IPS DF 19.7 (cell line): Measurements from ENCODE around the gene LONP2.
"Not testable (repeated sequence)": the region's sequence is repeated elsewhere in the genome, so short reads cannot be mapped to it uniquely, and the experiment has no call there.

Experiments
- DNase-seq: peaks from one replicate; pipeline ENCODE4 v3.0.0-alpha.2; 2013; ENCODE audit warnings: low read depth, low spot score

LONP2 gene

DNA sequence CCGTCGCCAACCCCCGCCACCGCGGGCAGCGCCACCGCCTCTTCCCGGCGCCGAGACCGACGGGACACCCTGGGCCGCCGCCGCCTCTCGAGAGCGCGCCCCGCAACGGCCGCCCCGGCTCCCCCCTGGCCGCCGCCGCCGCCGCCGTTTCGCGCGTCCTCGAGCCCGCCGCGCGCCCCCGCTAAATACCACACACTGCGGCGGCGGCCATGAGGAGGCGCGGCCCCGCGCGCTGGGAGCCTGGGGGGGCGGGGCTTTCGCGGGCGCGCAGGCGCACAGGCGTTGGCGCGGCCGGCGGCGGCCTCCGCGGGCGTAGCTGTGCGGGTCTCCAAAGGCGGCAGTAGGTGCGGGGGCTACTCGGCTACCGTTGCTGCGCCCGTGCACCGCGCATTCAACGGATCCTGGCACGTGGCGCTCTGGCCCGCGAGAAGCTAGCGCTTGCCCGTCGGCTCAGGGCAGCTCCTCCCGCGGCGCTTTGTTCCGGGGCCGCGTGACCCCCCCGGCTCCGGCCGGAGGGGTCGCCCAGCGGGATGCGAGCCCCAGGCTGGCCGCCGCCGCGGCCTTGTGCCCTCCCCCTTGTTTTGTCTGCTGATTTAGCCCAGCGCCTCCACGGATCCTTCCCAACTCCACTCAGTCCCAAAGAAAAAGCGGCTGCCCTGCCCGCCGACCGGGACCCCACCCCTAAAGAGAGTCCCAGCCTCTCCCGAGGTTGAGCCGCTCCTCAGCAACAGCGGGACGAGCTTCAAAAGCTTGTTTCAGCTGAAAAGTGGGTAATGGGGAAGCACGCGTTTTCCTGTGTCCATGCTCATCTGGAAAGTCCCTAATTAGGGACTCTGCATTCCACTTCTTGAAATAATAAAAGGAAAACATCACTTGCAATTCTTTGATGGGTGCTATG, 141.4 kb downstream of the LONP2 start, which contains the start of gene SIAH1:
Gene SIAH1 (minus strand): TSS at position 161 of the 898 bp plus-strand sequence. CDS start 22,985 bp downstream, outside the sequence.
- DNase-seq: no peak

DNA sequence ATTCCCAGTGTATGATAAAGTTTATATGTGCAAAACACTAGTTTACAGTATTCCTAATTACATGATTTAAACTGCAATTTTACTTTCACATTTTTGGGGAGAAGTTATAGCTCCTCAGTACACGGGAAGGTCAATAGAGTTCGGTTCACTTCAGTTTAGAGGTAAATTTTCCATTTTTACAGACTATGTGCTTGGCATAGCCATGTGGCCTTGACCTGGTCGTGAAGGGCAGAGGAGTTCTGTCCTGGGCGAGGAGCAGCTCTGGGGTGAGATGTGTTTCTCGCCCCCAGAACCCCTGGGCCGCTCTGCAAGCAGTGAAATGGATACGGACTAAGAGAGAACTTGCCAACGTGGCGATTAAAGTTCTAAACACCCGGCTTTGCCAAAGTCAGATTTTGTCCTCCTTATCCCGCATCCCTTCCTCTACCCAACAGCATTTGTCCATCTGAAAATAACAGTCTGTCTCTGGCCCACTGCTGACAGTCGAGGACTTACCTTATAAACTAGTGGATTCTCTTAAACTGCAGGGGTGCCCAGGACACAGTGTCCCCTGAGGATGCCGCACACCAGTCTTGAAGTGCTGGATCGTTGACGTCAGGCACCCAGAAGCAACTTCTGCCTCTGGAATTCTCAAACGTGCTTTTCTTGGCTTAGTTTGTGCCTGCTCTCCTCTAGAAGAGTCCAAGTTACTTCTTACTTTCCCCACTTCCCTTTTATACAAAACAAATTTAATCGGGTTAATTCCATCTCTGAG, 142.6 kb downstream of the LONP2 start:
- DNase-seq: no peak

DNA sequence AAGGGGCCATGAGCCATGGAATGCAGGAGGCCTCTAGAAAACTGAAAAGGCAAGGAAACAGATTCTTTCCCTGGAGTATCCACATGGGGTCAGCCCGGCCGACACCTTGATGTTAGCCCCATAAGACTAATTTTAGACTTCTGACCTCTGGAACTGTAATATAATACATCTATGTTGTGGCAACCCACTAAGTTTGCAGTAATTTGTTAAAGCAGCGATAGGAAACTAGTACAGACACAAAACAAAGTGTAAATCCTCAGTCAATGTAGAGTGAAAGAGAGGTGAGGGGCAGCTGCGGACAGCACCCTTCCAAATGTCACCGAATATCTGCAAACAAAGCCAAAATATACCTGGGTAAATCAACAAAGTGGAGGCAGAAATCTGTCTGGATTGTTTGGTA, 148.3 kb downstream of the LONP2 start:
- no peak for DNase-seq

DNA sequence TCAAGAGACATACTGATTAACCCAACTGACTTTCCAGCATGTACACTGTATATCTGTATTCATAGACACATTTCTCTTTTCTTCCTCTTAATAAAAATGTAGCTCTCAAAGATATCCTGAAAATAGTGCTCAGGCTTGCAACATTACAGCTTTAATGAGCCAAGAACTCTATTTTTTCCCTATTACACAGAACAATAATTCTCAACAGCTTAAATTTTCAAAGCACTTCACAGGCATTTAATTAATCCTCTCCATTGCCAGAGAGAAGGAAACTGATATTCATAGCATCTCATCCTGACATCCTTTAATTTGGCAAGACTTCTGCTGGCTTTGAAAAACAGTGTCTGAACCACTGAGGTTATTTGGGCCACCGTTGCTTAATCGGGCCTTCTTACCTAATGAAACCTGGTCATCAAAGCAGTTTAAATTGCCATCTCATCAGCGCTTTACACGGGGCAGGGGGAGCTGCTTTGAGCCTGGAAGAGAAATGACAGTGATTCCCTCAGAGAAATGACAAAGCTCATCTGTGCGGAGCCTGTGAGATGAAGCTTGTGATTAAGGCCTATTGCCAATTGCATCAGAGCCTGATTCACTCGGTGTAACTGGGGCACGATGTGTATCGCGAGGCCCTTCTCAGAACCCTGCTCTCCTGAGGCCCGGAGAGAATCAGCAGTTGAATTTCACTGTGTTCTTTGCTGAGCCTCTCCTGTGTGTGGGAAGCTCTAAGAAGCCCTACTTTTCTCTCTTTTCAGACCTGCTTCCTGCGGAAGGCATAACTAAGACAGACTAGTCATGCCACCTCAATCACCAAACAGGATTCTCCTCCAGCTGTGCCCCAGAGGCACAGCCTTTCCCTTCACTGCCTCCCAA, 149.6 kb downstream of the LONP2 start:
- DNase-seq: no peak

DNA sequence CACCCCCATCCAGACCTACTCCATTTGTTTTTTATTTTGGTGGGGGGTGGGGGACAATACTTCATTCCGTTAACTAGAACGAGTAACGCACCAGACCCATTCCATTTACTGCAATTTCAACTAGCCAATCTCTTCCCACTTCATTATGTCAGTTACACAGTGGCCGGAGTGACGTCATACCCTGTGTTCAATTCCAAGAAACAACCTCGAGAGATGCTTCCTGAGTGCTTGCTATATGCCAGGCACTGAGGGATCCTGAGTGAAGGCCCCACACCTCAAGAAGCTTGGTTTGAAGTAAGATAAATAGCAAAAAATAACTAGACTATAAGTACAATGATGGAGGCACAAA, 150.2 kb downstream of the LONP2 start:
- no peak for DNase-seq

DNA sequence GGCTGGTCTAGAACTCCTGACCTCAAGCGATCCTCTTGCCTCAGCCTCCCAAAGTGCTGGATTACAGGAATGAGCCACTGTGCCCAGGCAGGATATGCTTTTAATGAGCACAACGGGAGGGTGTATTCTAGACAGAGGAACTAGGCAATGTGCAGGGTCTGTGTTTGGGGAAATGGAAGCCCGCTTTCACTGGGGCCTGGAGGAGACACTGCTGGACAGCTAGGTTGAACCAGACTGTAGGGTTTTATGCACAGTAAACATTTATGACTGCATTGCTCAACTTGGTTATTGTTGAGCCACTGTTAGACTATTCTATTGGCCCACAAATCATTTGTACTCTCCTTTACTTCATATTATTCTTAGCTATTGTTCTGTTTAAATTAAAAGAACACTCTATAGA, 151.3 kb downstream of the LONP2 start:
- DNase-seq: no peak

DNA sequence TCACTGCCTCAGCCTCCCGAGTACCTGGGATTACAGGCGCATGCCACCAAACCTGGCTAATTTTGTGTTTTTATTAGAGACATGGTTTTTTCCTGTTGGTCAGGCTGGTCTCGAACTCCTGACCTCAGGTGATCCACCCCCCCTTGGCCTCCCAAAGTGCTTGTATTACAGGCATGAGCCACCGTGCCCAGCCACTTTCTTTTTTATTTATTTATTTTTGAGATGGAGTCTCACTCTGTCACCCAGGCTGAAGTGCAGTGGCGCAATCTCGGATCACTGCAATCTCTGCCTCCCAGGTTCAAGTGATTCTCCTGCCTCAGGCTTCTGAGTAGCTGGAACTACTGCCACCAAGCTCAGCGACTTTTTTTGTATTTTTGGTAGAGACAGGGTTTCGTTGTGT, 158.4 kb downstream of the LONP2 start:
- not testable (repeated sequence) for DNase-seq

DNA sequence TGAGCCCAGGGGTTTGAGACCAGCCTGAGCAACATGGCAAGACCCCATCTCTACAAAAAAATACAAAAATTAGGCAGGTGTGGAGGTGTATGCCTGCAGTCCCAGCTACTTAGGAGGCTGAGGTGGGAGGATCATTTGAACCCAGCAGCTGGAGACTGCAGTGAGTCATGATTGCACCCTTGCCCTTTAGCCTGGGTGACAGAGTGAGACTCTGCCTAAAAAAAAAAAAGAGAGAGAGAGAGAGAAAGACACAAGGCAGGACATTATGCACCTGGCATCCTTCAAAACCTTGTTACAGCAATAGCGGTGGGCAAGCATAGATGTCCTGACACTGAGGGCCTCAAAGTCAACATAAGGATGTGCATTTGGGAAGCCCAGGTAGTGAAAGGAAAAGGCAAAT, 161.1 kb downstream of the LONP2 start:
- DNase-seq: no peak

DNA sequence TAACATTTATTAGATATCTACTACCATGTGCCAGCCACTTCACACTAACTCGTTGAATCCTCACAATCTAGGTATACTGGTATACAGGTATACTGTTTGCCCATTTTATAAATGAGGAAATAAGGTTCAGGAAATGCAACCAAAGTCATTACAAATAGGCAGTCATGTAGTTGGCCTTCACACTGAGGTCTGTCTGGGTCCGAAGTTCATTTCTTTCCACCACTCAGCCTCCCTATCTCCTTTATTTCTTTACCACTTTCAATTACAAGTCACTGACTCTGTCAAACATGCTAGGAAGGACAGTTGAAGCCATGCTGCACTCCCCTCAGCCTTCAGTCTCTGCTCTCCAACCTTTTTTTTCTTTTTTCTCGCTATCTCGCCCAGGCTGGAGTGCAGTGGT, 161.8 kb downstream of the LONP2 start:
- no peak for DNase-seq
